GM12891 (cell line): ENCODE measurements around the gene DPPA5. TPM values are rescaled to one million over a fixed set of nuclear protein-coding genes. Genes with fewer than 3 reads are reported as not detected.
"Not testable (repeated sequence)": the region's sequence is repeated elsewhere in the genome, so short reads cannot be mapped to it uniquely, and the experiment has no call there.

Experiments
- DNase-seq: peaks from one replicate; pipeline ENCODE4 v3.0.0; 2011; ENCODE audit warnings: low spot score; ENCODE audit not compliant: insufficient read length
- FAIRE-seq: peaks from 2 replicates; lab custom pipeline; 2011; peaks lifted over from hg19 to GRCh38; lab: Jason Lieb, UNC
- PAX5 ChIP-seq: IDR thresholded peaks from 2 replicates; pipeline ENCODE4 v1.6.1; 2011; ENCODE audit warnings: low read length, moderate library complexity, mild to moderate bottlenecking; ENCODE audit not compliant: insufficient read depth, severe bottlenecking
- POLR2A ChIP-seq: IDR thresholded peaks from 2 replicates; pipeline ENCODE4 v1.6.1; 2011; ENCODE audit warnings: low read depth, low read length, control low read depth
- POLR2AphosphoS5 ChIP-seq: IDR thresholded peaks from 2 replicates; pipeline ENCODE4 v1.6.1; 2011; ENCODE audit warnings: low read depth, low read length, control low read depth
- POU2F2 ChIP-seq: IDR thresholded peaks from 2 replicates; pipeline ENCODE4 v1.6.1; 2011; ENCODE audit warnings: low read depth, mild to moderate bottlenecking, control low read depth, low read length, moderate library complexity
- SPI1 ChIP-seq: IDR thresholded peaks from 2 replicates; pipeline ENCODE4 v1.6.1; 2011; ENCODE audit warnings: low read depth, low read length, control low read depth
- TAF1 ChIP-seq: IDR thresholded peaks from 2 replicates; pipeline ENCODE4 v1.6.1; 2011; ENCODE audit warnings: low read depth, low read length, control low read depth
- polyA plus RNA-seq: library from polyadenylated mRNA; unstranded; fragments of >200 nt; gene quantifications from one replicate; pipeline ENCODE4 v1.2.1, GENCODE V29; 2012; ENCODE audit warnings: low read depth, missing spikeins, inconsistent platforms; ENCODE audit not compliant: missing spikeins

DPPA5 gene
- polyA plus RNA-seq, result not detected

- no peak for TF ChIP-seq POLR2A
- TF ChIP-seq TAF1, result no peak
- no peak for TF ChIP-seq POLR2AphosphoS5
- no peak for TF ChIP-seq POU2F2
- TF ChIP-seq SPI1, result no peak
- no peak for TF ChIP-seq PAX5
- DNase-seq (no peak), FAIRE-seq (no peak)
Observed at GRCh38 chr6:73353636-73354593, at the start of gene DPPA5. TSS of gene DPPA5 (minus strand) at chr6:73354276. CDS start at chr6:73354225, 51 bp downstream.

GRCh38 chr6:73400656-73401055 is 46.6 kb upstream of the DPPA5 start:
- TF ChIP-seq POLR2AphosphoS5 (no peak), SPI1 (no peak), PAX5 (no peak), POLR2A (no peak)
- FAIRE-seq, result no peak
- DNase-seq, result no peak

GRCh38 chr6:73395875-73396274 is 41.8 kb upstream of the DPPA5 start:
- FAIRE-seq (no peak), DNase-seq (no peak)
- no peak for TF ChIP-seq POLR2AphosphoS5
- TF ChIP-seq TAF1, result no peak
- TF ChIP-seq SPI1, result no peak
- TF ChIP-seq POLR2A, result no peak
- TF ChIP-seq PAX5, result no peak

GRCh38 chr6:73394577-73395354 is 40.7 kb upstream of the DPPA5 start, which contains the start of gene DDX43:
TSS of gene DDX43 (plus strand) at chr6:73394828. CDS start at chr6:73394906, 78 bp downstream.
- no peak for DNase-seq
- TF ChIP-seq PAX5 (no peak), POLR2A (no peak), POLR2AphosphoS5 (no peak), TAF1 (no peak), SPI1 (no peak), POU2F2 (no peak)
- no peak for FAIRE-seq

DNA sequence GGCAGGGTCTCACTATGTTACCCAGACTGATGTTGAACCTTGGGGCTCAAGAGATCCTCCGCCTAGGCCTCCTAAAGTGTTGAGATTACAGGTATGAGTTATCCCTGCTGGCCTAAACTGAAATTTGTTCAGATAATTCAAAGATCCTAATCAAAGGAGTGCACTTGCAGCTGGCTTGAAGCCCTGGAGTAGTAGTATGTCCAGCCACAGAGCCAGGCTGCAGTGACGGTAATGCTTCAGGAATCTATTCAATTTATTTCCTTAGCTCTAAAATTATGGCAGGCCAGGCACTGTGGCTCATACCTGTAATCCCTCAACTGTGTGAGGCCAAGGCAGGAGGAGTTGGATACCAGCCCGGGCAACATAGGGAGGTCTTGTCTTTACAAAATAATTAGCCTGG is 39.2 kb upstream of the DPPA5 start:
- no peak for FAIRE-seq
- no peak for TF ChIP-seq SPI1
- no peak for TF ChIP-seq TAF1
- TF ChIP-seq POU2F2, result no peak
- TF ChIP-seq POLR2A, result no peak
- no peak for TF ChIP-seq PAX5
- no peak for TF ChIP-seq POLR2AphosphoS5

GRCh38 chr6:73392188-73392587 is 38.1 kb upstream of the DPPA5 start:
- not testable (repeated sequence) for DNase-seq, FAIRE-seq

More for the DNA sequence above, 39.2 kb upstream of the DPPA5 start:
- no peak for DNase-seq

GRCh38 chr6:73391675-73392074 is 37.6 kb upstream of the DPPA5 start:
- TF ChIP-seq POLR2AphosphoS5 (no peak), PAX5 (no peak), POU2F2 (no peak), TAF1 (no peak), POLR2A (no peak)
- FAIRE-seq (no peak), DNase-seq (no peak)

GRCh38 chr6:73389854-73390253 is 35.8 kb upstream of the DPPA5 start:
- FAIRE-seq (no peak), DNase-seq (no peak)
- TF ChIP-seq TAF1 (no peak), POLR2AphosphoS5 (no peak), POU2F2 (no peak), PAX5 (no peak), POLR2A (no peak), SPI1 (no peak)

- TF ChIP-seq SPI1, result peak; percentile 21; the same call in 1 of the 2 replicates
- no peak for TF ChIP-seq POLR2AphosphoS5
- TF ChIP-seq TAF1, result no peak
- no peak for TF ChIP-seq POLR2A
- peak; percentile 76 for FAIRE-seq
Observed at GRCh38 chr6:73388800-73389512, 34.9 kb upstream of the DPPA5 start.

GRCh38 chr6:73388433-73388799 is 34.3 kb upstream of the DPPA5 start:
- DNase-seq (no peak), FAIRE-seq (peak; percentile 23)
- TF ChIP-seq POLR2A, result no peak
- TF ChIP-seq POU2F2, result no peak
- TF ChIP-seq SPI1, result no peak
- no peak for TF ChIP-seq TAF1
- TF ChIP-seq PAX5, result no peak

More at GRCh38 chr6:73388800-73389512, 34.9 kb upstream of the DPPA5 start:
- peak; percentile 59 for DNase-seq
